ENCODE results near the gene KCNJ6.

KCNJ6 gene

DNA sequence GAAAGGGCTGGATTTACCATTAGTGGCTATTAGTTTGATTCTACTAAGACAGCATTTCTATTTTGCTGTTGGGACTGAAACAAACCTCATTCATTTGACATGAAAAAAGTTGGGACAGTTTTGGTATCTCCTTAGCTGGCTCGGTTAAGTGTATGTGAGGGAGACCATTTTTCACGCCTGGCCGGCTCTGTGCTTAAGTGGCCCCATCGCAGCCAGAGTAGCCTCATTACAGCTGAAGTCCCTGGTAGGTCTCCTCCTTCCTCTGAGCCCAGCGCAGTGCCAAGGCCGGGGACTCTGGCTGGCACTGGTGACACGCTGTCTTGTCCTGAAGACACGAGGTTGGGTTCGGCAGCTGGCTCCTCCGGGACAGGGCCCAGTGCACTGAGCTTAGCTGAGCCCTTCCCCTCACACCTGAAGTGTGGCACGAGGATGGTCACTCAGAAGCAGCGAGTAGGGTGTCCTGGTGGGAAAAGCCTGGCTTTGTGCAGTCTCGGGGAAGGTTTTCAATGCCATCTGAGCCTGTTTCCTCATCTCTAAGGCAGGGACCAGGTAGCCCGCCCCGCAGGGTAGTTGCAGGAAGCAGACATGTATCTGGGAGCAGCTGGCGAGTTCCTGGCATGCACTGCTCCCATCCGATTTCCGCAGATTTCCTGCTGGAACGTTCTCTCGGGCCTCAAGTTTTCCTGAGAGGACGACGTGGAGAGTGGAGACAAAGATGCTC is 353.2 kb downstream of the KCNJ6 start:
- DNase-seq = no peak

DNA sequence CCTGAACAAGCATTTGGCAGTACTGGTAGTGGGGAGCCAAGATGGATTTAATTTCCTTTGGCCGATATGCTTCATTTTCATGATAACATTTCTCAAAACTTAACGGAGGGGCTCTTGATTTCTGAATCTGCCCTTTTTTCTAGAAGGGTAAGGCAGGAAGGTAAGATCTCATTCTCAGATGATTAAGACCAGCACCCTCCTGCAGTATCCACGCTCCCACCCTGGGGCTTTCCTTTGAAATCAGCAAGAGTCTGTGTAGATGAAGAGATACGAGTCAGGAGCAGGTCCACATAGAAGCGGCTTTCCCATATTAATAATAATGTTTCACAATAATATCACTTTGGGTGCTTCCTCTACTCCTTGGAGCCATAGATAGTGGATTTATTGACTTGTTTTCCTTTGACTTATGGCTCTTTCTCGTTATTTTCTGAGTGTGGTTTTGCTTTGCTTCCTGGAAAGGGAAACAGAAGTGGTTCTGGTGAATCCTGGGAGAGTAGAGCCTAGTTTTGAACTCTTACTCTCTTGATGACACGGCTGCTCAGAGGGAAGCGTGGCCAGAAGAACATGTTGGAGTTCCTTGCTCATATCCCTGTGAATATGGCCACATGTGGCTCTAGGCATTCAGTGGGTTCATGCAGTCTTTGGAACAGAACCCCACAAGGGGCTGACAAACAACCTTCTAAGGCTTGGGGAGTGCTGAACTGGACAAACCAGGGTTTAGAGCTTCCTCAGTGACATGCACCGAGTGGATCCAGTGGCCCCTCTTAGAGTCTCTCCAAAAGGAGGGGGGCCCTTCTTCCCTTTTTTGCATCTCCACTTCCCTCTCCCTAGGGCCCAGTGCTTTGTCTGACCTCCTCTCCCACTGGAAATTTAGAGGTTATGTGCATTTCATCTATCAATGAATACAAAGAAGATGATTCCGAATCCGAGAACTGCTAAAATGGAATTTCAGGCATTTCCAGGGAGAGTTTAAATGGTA is 354.0 kb downstream of the KCNJ6 start:
- no peak for DNase-seq

DNA sequence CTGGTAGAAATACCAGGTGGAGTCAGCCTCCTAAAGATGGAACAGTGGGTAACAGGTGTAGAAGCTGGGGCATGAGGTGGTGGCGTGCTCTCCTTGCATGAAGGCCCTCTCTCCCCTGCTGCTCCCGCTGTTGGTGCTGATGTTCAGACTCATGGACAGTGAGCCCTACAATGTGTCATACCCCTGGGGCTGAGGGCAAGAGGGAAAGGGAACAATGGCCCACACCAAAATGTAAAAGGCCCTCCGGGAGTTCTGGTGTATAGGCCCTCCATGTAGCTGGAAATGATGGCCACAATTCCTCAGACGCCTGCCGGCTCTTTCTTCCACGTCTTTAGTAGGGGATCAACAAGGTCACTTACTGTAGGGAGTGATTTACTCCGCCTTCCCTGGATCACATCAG is 354.8 kb downstream of the KCNJ6 start:
- no peak for DNase-seq

DNA sequence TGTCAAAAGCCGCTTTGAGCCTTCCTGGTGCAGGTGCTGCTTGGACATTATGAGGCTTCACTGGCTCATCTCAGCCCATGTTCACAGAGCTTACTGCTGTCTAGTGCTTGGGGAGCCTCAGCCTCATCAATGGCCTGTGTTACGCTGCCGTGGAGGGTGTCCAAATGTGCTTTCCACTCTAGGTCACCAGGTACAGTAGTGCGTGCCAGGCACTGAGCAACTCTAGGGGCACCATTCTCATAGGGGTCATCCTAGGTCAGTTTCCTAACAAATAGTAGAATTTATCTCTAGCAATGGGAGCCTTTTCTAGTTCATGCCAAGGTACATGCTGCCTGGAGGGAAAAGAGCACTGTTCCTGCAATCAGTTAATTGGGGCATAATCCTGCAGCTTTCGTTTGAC is 355.9 kb downstream of the KCNJ6 start:
- no peak for DNase-seq

DNA sequence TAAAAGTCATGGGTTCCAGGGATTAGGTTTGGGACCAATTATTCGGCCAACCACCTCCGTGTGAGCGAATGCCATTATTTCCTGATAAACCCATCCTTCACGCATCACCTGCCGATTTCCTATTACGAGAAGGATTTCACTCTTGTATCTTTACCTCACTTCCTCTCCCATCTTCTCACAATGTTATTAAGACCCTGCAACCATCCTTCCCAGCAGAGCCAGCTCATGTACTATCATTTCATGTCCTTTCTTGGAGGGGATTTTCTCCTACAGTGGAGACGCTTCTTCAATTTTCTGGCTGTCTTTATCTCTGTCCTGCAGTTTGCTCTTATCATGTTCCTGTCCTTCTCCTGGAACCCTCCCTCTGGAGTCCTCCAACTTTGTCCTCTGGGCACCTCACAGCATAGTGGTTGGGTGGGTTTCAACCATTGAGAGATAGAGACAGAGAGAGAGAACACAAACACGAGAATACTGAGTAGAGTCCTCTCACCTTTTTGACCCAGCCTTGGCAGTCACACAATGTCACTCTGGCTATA is 357.5 kb downstream of the KCNJ6 start:
- no peak for DNase-seq

Measured in NCI-H1694 treated with DMSO at 0.1 percent for 48 hours (cell line).